GM18951 (cell line): ENCODE measurements around the gene TMEM167B.

ENCODE experiments used
- POLR2A ChIP-seq: IDR thresholded peaks from 4 replicates; pipeline ENCODE4 v1.6.1; 2011; ENCODE audit warnings: mild to moderate bottlenecking; ENCODE audit not compliant: insufficient read length, insufficient read depth; ENCODE audit errors: extremely low read depth
- in situ Hi-C: fragments of 300-500 bp; cut with MboI; formaldehyde crosslinking; loops from one replicate; pipeline ENCODE4 v1.12.0; 2022; ENCODE audit warnings: low sequenced_read_pairs, mixed read lengths, inconsistent platforms; ENCODE audit not compliant: unreplicated experiment

TMEM167B gene

GRCh38 chr1:109061183-109061582, 29.4 kb upstream of the TMEM167B start:
- in situ Hi-C loops = no loop called here
- no peak for TF ChIP-seq POLR2A

- no peak for TF ChIP-seq POLR2A
- in situ Hi-C loops = no loop called here
These were observed 25.4 kb upstream of the TMEM167B start for GRCh38 chr1:109065137-109065536.

- in situ Hi-C loops = no loop called here
- TF ChIP-seq POLR2A = no peak
These were observed 22.7 kb upstream of the TMEM167B start for GRCh38 chr1:109067883-109068282.

GRCh38 chr1:109069294-109069693, 21.3 kb upstream of the TMEM167B start:
- in situ Hi-C loops = no loop called here
- no peak for TF ChIP-seq POLR2A

- in situ Hi-C loops = no loop called here
- peak; percentile 95 for TF ChIP-seq POLR2A
These were observed 14.8 kb upstream of the TMEM167B start, which contains the start of gene TAF13 for GRCh38 chr1:109075531-109076490. TAF13 (minus strand) TSS chr1:109076003; CDS start chr1:109075947, 56 bp downstream.

- in situ Hi-C loops = no loop called here
- no peak for TF ChIP-seq POLR2A
These were observed 12.2 kb upstream of the TMEM167B start for GRCh38 chr1:109078317-109078716.

- TF ChIP-seq POLR2A = no peak
- in situ Hi-C loops = no loop called here
These were observed 11.3 kb upstream of the TMEM167B start for GRCh38 chr1:109079240-109079622.

GRCh38 chr1:109080441-109081082, 10.0 kb upstream of the TMEM167B start:
- in situ Hi-C loops = no loop called here
- no peak for TF ChIP-seq POLR2A

- in situ Hi-C loops = no loop called here
- no peak for TF ChIP-seq POLR2A
These were observed 7.1 kb upstream of the TMEM167B start for GRCh38 chr1:109083501-109083900.

GRCh38 chr1:109083923-109084322, 6.6 kb upstream of the TMEM167B start:
- in situ Hi-C loops = no loop called here

GRCh38 chr1:109084563-109085517, 5.7 kb upstream of the TMEM167B start:
- no peak for TF ChIP-seq POLR2A
- in situ Hi-C loops = no loop called here

More at GRCh38 chr1:109083923-109084322, 6.6 kb upstream of the TMEM167B start:
- TF ChIP-seq POLR2A = no peak

- in situ Hi-C loops = no loop called here
- no peak for TF ChIP-seq POLR2A
These were observed 1.1 kb upstream of the TMEM167B start for GRCh38 chr1:109089242-109090015.
